ENCODE measurements around the gene PDE4D.
A peak's percentile ranks its signal among the peaks of the same experiment; 100 is the strongest.

PDE4D gene

GRCh38 chr5:59221769-59222168 is 671.8 kb downstream of the PDE4D start:
- peak overlapping the region; percentile 58 for H3K27ac ChIP-seq
- no peak for TF ChIP-seq ZFX (IDR thresholded peaks at IDR 0.05; ENCODE audit: borderline replicate concordance)
- peak; percentile 19; the same call in 1 of the 2 replicates for TF ChIP-seq CTCF (IDR thresholded peaks at IDR 0.05)

GRCh38 chr5:59218424-59219045 is 675.0 kb downstream of the PDE4D start:
- TF ChIP-seq ZFX (IDR thresholded peaks at IDR 0.05; ENCODE audit: borderline replicate concordance) (no peak), CTCF (IDR thresholded peaks at IDR 0.05) (peak; percentile 60)

GRCh38 chr5:59216841-59217240 is 676.7 kb downstream of the PDE4D start:
- no peak overlapping the region for H3K27ac ChIP-seq

More at GRCh38 chr5:59218424-59219045, 675.0 kb downstream of the PDE4D start:
- H3K27ac ChIP-seq = no peak overlapping the region

GRCh38 chr5:59212596-59212995 is 680.9 kb downstream of the PDE4D start:
- no peak overlapping the region for H3K27ac ChIP-seq
- TF ChIP-seq CTCF (IDR thresholded peaks at IDR 0.05) (no peak), ZFX (IDR thresholded peaks at IDR 0.05; ENCODE audit: borderline replicate concordance) (no peak)

More at GRCh38 chr5:59216841-59217240, 676.7 kb downstream of the PDE4D start:
- TF ChIP-seq CTCF (IDR thresholded peaks at IDR 0.05) (no peak), ZFX (IDR thresholded peaks at IDR 0.05; ENCODE audit: borderline replicate concordance) (no peak)

- H3K27ac ChIP-seq = no peak overlapping the region
- no peak for TF ChIP-seq ZFX (IDR thresholded peaks at IDR 0.05; ENCODE audit: borderline replicate concordance)
- TF ChIP-seq CTCF (IDR thresholded peaks at IDR 0.05) = no peak
Measured at GRCh38 chr5:59209758-59210359, 683.7 kb downstream of the PDE4D start.

GRCh38 chr5:59208474-59208873 is 685.1 kb downstream of the PDE4D start:
- TF ChIP-seq CTCF (IDR thresholded peaks at IDR 0.05) (no peak), ZFX (IDR thresholded peaks at IDR 0.05; ENCODE audit: borderline replicate concordance) (no peak)
- no peak overlapping the region for H3K27ac ChIP-seq

- no peak overlapping the region for H3K27ac ChIP-seq
- no peak for TF ChIP-seq ZFX (IDR thresholded peaks at IDR 0.05; ENCODE audit: borderline replicate concordance)
- TF ChIP-seq CTCF (IDR thresholded peaks at IDR 0.05) = no peak
Measured at GRCh38 chr5:59207401-59207800, 686.1 kb downstream of the PDE4D start.

All from 22Rv1 (cell line).